Sigmoid colon (tissue), 7 donors: ENCODE results near the gene SETBP1. TPM values are rescaled to one million over a fixed set of nuclear protein-coding genes. Genes with fewer than 3 reads are reported as not detected.

Experiments used
- DNase-seq: peaks from one replicate; pipeline ENCODE4 v3.0.0-alpha.2; 2019
- H3K27ac ChIP-seq, 4 donors: fragments of 200-600 bp; sonication (generic); one replicate each; pipeline ENCODE4 v1.5.1; 2016 to 2019; ENCODE audit warnings: mild to moderate bottlenecking in 1 of 4
- H3K27me3 ChIP-seq, 3 donors: fragments of 200-600 bp; sonication (generic); one replicate each; pipeline ENCODE4 v1.5.1; 2019; ENCODE audit warnings: mild to moderate bottlenecking in 1 of 3
- H3K36me3 ChIP-seq, 4 donors: fragments of 200-600 bp; sonication (generic); one replicate each; pipeline ENCODE4 v1.5.1; 2016 to 2019
- H3K4me1 ChIP-seq, 4 donors: fragments of 200-600 bp; sonication (generic); one replicate each; pipeline ENCODE4 v1.5.1; 2017 to 2019
- H3K4me3 ChIP-seq, 4 donors: fragments of 200-600 bp; sonication (generic); one replicate each; pipeline ENCODE4 v1.5.1; 2017 to 2019; ENCODE audit warnings: mild to moderate bottlenecking in 2 of 4, moderate library complexity in 1 of 4
- H3K9me3 ChIP-seq, 4 donors: fragments of 200-600 bp in 3 of 4; sonication (generic) in 3 of 4; one replicate each; pipeline versions ENCODE4 v1.5.1 to v1.6.1; 2013 to 2019
- EP300 ChIP-seq, 4 donors: sonication (generic); formaldehyde crosslinking; IDR thresholded peaks; one replicate each; pipeline ENCODE4 v1.6.1; 2017; ENCODE audit warnings: antibody characterized with exemption in 4 of 4
- POLR2A ChIP-seq, 2 donors: fragments of 450-650 bp; IDR thresholded peaks; one replicate each; pipeline ENCODE4 v1.6.1; 2016; ENCODE audit warnings: antibody characterized with exemption in 2 of 2, mild to moderate bottlenecking in 2 of 2, moderate library complexity in 2 of 2
- POLR2AphosphoS5 ChIP-seq, 4 donors: sonication (generic); formaldehyde crosslinking; IDR thresholded peaks; one replicate each; pipeline ENCODE4 v1.6.1; 2017; ENCODE audit warnings: antibody characterized with exemption in 4 of 4
- WGBS, 2 donors: extraction: QIAGEN DNeasy Blood & Tissue Kit; methylation state at CpG; one replicate each; pipeline ENCODE4 v1.1.7; 2013; 5-methylcytosine and 5-hydroxymethylcytosine counted together
- intact Hi-C: fragments of 100-400 bp; cut with DNase I; formaldehyde crosslinking; loops from one replicate; pipeline ENCODE4 v1.15.1; 2023
- polyA plus RNA-seq, 3 donors: library from polyadenylated mRNA; stranded (reverse); fragments of 200-250 nt; gene quantifications; one replicate each; pipeline ENCODE4 v1.2.3, GENCODE V29; 2013
- total RNA-seq, 4 donors: library from RNA; depleted of rRNA; stranded (reverse); fragments of >200 nt; gene quantifications; one replicate each; pipeline ENCODE4 v1.1.0, GENCODE V29; 2016
- TF ChIP-seq, protein P1 (sequence below), 4 experiments: fragments of 450-650 bp in 3 of 4; fragments of 200-600 bp in 1 of 4; IDR thresholded peaks; one replicate each; pipeline ENCODE4 v1.5.1; 2016 to 2019; ENCODE audit warnings: antibody characterized with exemption in 4 of 4, mild to moderate bottlenecking in 3 of 4, moderate library complexity in 2 of 4
- donor health status: healthy with polysubstance abuse.
- donor health status: Bipolar disorder and iron deficiency.
- donor health status: healthy.

Gene SETBP1
- total and polyA plus RNA-seq, 7 donors, result 0.69 to 100 (median 67.9) TPM

DNA sequence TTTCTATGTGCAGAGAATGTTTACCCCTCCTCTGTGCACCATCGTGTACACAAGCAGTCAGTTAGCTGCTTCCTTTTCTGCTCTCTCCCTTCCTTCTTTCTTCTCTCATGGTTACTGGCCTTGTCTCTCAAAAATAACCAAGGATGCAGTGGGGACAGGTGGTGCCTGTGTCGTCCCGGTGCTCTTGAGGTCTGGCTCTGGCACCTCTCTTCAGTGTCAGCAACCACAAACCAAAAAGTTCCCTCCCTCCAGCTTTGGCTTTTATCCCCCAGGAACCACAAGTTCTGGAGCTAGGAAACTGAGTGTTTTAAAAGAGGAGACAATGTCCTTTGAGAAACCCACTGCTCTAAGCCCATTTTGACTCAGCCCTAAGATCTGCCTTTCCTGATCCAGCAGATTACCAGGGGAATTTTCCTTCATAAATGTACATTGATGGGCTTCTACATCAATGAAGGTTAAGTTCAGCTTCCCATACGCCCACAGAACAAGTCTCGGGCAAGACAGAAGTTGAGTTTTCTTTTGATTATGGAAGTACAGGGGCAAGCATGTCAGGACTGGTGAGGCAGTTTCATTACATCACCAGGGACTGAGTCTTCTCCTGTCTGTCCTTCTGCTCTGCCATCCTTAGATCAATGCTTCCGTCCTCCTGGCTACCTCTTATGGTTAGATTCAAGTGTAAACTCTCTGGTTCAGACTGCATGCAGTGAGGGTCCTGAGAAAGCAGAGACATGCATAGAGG, 232.2 kb downstream of the SETBP1 start:
- H3K4me3 ChIP-seq, result no peak overlapping the region
- H3K27ac ChIP-seq, result no peak overlapping the region
- 68 to 87% methylated on average over 6 of the region's 6 CpGs for WGBS, 2 donors
- no peaks in the 10 kb centered on the region for H3K36me3 ChIP-seq
- DNase-seq, result no peak
- no peaks in the 10 kb centered on the region for H3K27me3 ChIP-seq
- intact Hi-C loops, result no loop called here
- peaks cover 0 to 54% (median 41%) of the 10 kb centered on the region in 4 donors for H3K4me1 ChIP-seq
- TF ChIP-seq, protein P1, sequence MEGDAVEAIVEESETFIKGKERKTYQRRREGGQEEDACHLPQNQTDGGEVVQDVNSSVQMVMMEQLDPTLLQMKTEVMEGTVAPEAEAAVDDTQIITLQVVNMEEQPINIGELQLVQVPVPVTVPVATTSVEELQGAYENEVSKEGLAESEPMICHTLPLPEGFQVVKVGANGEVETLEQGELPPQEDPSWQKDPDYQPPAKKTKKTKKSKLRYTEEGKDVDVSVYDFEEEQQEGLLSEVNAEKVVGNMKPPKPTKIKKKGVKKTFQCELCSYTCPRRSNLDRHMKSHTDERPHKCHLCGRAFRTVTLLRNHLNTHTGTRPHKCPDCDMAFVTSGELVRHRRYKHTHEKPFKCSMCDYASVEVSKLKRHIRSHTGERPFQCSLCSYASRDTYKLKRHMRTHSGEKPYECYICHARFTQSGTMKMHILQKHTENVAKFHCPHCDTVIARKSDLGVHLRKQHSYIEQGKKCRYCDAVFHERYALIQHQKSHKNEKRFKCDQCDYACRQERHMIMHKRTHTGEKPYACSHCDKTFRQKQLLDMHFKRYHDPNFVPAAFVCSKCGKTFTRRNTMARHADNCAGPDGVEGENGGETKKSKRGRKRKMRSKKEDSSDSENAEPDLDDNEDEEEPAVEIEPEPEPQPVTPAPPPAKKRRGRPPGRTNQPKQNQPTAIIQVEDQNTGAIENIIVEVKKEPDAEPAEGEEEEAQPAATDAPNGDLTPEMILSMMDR (IDR thresholded peaks at IDR 0.05), result no peak
- no peak for TF ChIP-seq POLR2AphosphoS5 (IDR thresholded peaks at IDR 0.05)
- no peak for TF ChIP-seq POLR2A (IDR thresholded peaks at IDR 0.05)
- TF ChIP-seq EP300 (IDR thresholded peaks at IDR 0.05), result no peak
- H3K9me3 ChIP-seq, result no peaks in the 10 kb centered on the region

DNA sequence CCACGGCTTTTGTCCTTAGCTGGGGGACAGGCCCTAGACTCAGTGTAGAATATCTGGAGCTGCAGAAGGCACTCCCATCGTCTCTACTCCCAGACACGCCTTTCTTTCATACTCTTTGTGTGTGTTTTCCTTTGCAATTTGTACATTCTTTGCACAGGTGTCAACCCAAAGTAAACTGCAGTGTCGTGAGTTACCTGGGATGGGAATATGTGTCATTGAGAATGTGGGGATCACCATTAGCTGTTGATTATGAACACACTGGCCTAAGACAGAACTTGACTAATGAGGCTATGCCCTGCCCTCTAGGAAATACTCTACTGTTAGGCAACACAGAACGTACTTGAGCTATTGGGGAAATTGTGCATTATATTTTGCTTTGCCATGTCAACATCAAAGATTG, 233.3 kb downstream of the SETBP1 start:
- no peak overlapping the region for H3K4me3 ChIP-seq
- no peak for DNase-seq
- no peak overlapping the region for H3K27ac ChIP-seq
- peaks cover 0 to 58% (median 45%) of the 10 kb centered on the region in 4 donors for H3K4me1 ChIP-seq
- 54 to 78% methylated on average over 5 of the region's 5 CpGs for WGBS, 2 donors
- intact Hi-C loops, result no loop called here
- H3K36me3 ChIP-seq, result no peaks in the 10 kb centered on the region
- no peaks in the 10 kb centered on the region for H3K27me3 ChIP-seq
- H3K9me3 ChIP-seq, result no peaks in the 10 kb centered on the region
- no peak for TF ChIP-seq EP300 (IDR thresholded peaks at IDR 0.05)
- TF ChIP-seq POLR2AphosphoS5 (IDR thresholded peaks at IDR 0.05), result no peak
- TF ChIP-seq, protein P1 (IDR thresholded peaks at IDR 0.05), result no peak
- no peak for TF ChIP-seq POLR2A (IDR thresholded peaks at IDR 0.05)

DNA sequence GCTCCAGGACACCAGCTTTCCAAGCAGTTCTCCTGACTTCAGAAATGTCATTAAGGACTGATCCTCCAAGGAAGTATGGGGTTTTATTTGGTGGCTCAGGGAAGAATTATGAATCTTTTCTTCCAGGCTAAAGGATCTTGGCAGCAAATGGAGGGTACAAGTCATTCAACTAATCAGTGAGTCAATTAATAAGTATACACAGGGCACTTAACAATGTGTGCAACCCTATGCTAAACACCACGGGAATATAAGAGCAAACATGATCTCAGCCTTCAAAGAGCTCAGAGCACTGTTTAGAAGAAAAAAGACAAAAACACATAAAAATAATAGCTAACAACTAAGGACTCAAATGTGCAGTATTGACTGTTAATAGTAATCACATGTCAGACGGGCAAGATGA, 234.5 kb downstream of the SETBP1 start:
- TF ChIP-seq, protein P1 (IDR thresholded peaks at IDR 0.05), result no peak
- TF ChIP-seq POLR2A (IDR thresholded peaks at IDR 0.05), result no peak
- TF ChIP-seq EP300 (IDR thresholded peaks at IDR 0.05), result no peak
- no peak for TF ChIP-seq POLR2AphosphoS5 (IDR thresholded peaks at IDR 0.05)
- H3K9me3 ChIP-seq, result no peaks in the 10 kb centered on the region
- no peaks in the 10 kb centered on the region for H3K27me3 ChIP-seq
- H3K4me1 ChIP-seq, result peaks cover 0 to 47% (median 34%) of the 10 kb centered on the region in 4 donors
- intact Hi-C loops, result no loop called here
- no peaks in the 10 kb centered on the region for H3K36me3 ChIP-seq
- DNase-seq, result no peak
- no peak overlapping the region for H3K4me3 ChIP-seq
- 88 to 93% methylated on average over 2 of the region's 2 CpGs for WGBS, 2 donors
- H3K27ac ChIP-seq, result peak overlapping the region; percentile 50 to 71 (median 64)

DNA sequence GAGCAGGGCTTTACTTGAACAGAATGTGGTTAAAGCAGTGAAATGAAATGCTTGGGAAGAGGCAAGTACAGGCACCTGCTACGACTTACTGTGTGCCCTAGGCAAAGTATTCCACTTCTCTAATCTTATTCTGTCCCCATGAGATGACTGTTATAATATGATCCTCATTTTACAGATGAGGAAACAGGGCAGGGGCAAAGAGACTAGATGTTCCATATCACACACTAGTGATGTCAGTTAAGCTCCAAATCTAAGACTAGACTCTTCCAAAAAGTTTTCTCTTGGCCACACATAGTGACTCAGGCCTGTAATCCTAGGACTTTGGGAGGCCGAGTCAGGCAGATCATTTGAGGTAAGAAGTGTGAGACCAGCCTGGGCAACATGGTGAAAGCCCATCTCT, 235.0 kb downstream of the SETBP1 start:
- Histone ChIP-seq H3K27me3 (no peaks in the 10 kb centered on the region), H3K36me3 (no peaks in the 10 kb centered on the region), H3K27ac (peak overlapping the region; percentile 50 to 71 (median 64)), H3K4me3 (no peak overlapping the region), H3K9me3 (no peaks in the 10 kb centered on the region), H3K4me1 (peaks cover 0 to 47% (median 34%) of the 10 kb centered on the region in 4 donors)
- intact Hi-C loops, result no loop called here
- TF ChIP-seq EP300 (IDR thresholded peaks at IDR 0.05), result no peak
- TF ChIP-seq, protein P1 (IDR thresholded peaks at IDR 0.05), result no peak
- 88 to 95% methylated on average over 2 of the region's 2 CpGs for WGBS, 2 donors
- no peak for DNase-seq
